GM23248 (cell line): Measurements from ENCODE around the gene TMEM151A. TPM values are rescaled to one million over a fixed set of nuclear protein-coding genes. Genes with fewer than 3 reads are reported as not detected.

Experiments used
- DNase-seq: peaks from one replicate; pipeline ENCODE4 v3.0.0-alpha.2; 2015
- H2AFZ ChIP-seq: fragments of 200-600 bp; sonication (generic); 2 replicates; pipeline ENCODE4 v1.6.1; 2016; ENCODE audit warnings: antibody characterized with exemption
- H3F3A ChIP-seq: fragments of 200-600 bp; sonication (generic); 2 replicates; pipeline ENCODE4 v1.6.1; 2016; ENCODE audit warnings: mild to moderate bottlenecking, antibody characterized with exemption, mixed run types; ENCODE audit not compliant: insufficient read depth
- H3K27ac ChIP-seq: fragments of 200-600 bp; sonication (generic); 2 replicates; pipeline ENCODE4 v1.5.1; 2016; ENCODE audit warnings: mild to moderate bottlenecking
- H3K27me3 ChIP-seq: fragments of 200-600 bp; sonication (generic); replicated peaks from 2 replicates; pipeline ENCODE4 v1.6.1; 2016; ENCODE audit warnings: mild to moderate bottlenecking; ENCODE audit not compliant: insufficient read depth
- H3K36me3 ChIP-seq: fragments of 200-600 bp; sonication (generic); 2 replicates; pipeline ENCODE4 v1.6.1; 2016; ENCODE audit warnings: low read depth, mild to moderate bottlenecking
- H3K4me1 ChIP-seq: fragments of 200-600 bp; sonication (generic); 2 replicates; pipeline ENCODE4 v1.6.1; 2016; ENCODE audit warnings: mild to moderate bottlenecking; ENCODE audit not compliant: insufficient read depth
- H3K4me2 ChIP-seq: fragments of 200-600 bp; sonication (generic); one replicate; pipeline ENCODE4 v1.6.1; 2016; ENCODE audit warnings: mild to moderate bottlenecking; ENCODE audit not compliant: unreplicated experiment
- H3K4me3 ChIP-seq: fragments of 200-600 bp; sonication (generic); 2 replicates; pipeline ENCODE4 v1.5.1; 2016; ENCODE audit warnings: mild to moderate bottlenecking
- H3K79me2 ChIP-seq: fragments of 200-600 bp; sonication (generic); 2 replicates; pipeline ENCODE4 v1.6.1; 2016; ENCODE audit warnings: mild to moderate bottlenecking; ENCODE audit not compliant: insufficient read depth
- H3K9ac ChIP-seq: fragments of 200-600 bp; sonication (generic); 2 replicates; pipeline ENCODE4 v1.6.1; 2016; ENCODE audit warnings: mild to moderate bottlenecking
- H3K9me2 ChIP-seq: fragments of 200-600 bp; sonication (generic); 2 replicates; pipeline ENCODE4 v1.6.1; 2016; ENCODE audit warnings: mixed run types, mild to moderate bottlenecking, moderate library complexity; ENCODE audit not compliant: insufficient read depth
- H3K9me3 ChIP-seq: fragments of 200-600 bp; sonication (generic); one replicate; pipeline ENCODE4 v1.6.1; 2017; ENCODE audit warnings: low read depth
- H4K20me1 ChIP-seq: fragments of 200-600 bp; sonication (generic); 2 replicates; pipeline ENCODE4 v1.6.0; 2016; ENCODE audit not compliant: insufficient read depth
- EZH2 ChIP-seq: fragments of 200-600 bp; sonication (generic); IDR thresholded peaks from 2 replicates; pipeline ENCODE4 v1.6.1; 2018; ENCODE audit warnings: antibody characterized with exemption, mild to moderate bottlenecking; ENCODE audit not compliant: insufficient read depth, poor library complexity, severe bottlenecking
- EZH2phosphoT487 ChIP-seq: fragments of 200-600 bp; sonication (generic); IDR thresholded peaks from 2 replicates; pipeline ENCODE4 v1.6.1; 2018; ENCODE audit warnings: antibody characterized with exemption, moderate library complexity, mild to moderate bottlenecking, low read depth; ENCODE audit not compliant: insufficient read depth
- WGBS, 2 experiments: methylation state at CpG; one replicate each; pipeline ENCODE4 v1.1.6; 2015 to 2017; ENCODE audit warnings: low lambda C conversion rate in 2 of 2, low coverage in 1 of 2; ENCODE audit errors: missing lambda C conversion rate in 2 of 2; 5-methylcytosine and 5-hydroxymethylcytosine counted together
- in situ Hi-C: fragments of 300-500 bp; cut with MboI; formaldehyde crosslinking; loops from 2 replicates; pipeline ENCODE4 v1.15.0; 2020
- polyA plus RNA-seq: library from polyadenylated mRNA; unstranded; fragments of >200 nt; fragmentation: Nextera tagmentation; extraction: Ambion mirVana; gene quantifications from 2 replicates; pipeline ENCODE4 v1.2.1, GENCODE V29; 2016
- total RNA-seq: library from RNA; depleted of rRNA; stranded (reverse); fragments of >200 nt; shearing (Covaris generic); gene quantifications from 2 replicates; pipeline ENCODE4 v1.2.3, GENCODE V29; 2014

Gene TMEM151A
- total and polyA plus RNA-seq, 2 experiments from 2014 or later = 0.19 to 0.54 TPM

- no peaks in the 10 kb centered on the region for H3K9me2 ChIP-seq
- 0 out of 2 replicates have a peak, but pooled peaks cover 7% of the 10 kb centered on the region for H4K20me1 ChIP-seq
- H3K4me1 ChIP-seq = 0 out of 2 replicates have a peak, but pooled peaks cover 7% of the 10 kb centered on the region
- in situ Hi-C loops = no loop called here
- H3K27ac ChIP-seq = peak overlapping the region; percentile 91
- peak overlapping the region; percentile 96 for H3K4me3 ChIP-seq
- H3K79me2 ChIP-seq = peaks cover 39% of the 10 kb centered on the region
- no peaks in the 10 kb centered on the region for H3K27me3 ChIP-seq
- H3K9ac ChIP-seq = peak overlapping the region; percentile 89
- H2AFZ ChIP-seq = peak overlapping the region; percentile 74
- no peaks in the 10 kb centered on the region for H3F3A ChIP-seq
- no peaks in the 10 kb centered on the region; the same call in 1 of the 2 replicates for H3K36me3 ChIP-seq
- peak overlapping the region; percentile 96 for H3K4me2 ChIP-seq
- H3K9me3 ChIP-seq = no peaks in the 10 kb centered on the region
- no peak for TF ChIP-seq EZH2phosphoT487
- no peak for TF ChIP-seq EZH2
- 1% methylated on average over 39 to 61 of the region's 61 CpGs for WGBS, 2 experiments
- DNase-seq = peak; percentile 90
These were observed 24.1 kb upstream of the TMEM151A start for GRCh38 chr11:66267379-66268243.

DNA sequence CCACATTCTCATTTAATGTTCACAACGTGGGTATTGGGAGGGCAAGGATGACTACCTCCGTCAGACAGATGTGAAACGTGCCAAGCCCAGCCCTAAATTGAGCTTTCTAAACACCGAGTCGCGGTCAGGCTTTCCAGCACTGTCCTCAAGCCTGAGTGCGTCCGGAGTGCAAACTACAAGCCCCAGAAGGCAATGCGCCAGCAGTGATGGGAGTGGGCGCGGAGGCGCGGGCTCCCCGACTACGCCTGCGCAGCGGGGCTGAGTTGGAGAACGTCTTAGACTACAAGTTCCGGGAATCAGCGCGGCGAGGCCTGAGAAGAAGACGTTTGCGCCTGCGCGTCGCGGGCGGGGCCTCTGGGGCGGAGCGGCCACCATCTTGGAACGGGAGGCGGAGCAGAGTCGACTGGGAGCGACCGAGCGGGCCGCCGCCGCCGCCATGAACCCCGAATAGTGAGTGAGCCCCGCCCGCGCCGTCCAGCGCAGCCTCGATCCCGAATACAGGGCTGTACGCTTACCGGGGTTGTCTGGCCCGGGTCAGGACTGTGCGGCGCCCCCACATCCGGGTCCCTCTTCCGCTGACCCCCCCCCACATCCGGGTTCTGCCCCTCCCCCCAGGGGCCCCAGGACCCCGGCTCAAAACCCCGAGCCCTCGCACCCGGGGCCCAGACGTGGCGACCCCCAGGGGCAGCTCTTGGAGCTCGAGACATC, 23.3 kb upstream of the TMEM151A start, which contains the start of gene RAB1B:
RAB1B (plus strand) TSS at position 396 of the 708 bp plus-strand sequence; CDS start at position 437, 41 bp downstream.
- H4K20me1 ChIP-seq = 0 out of 2 replicates have a peak, but pooled peaks cover 7% of the 10 kb centered on the region
- H2AFZ ChIP-seq = peak within 1 kb of the TSS; percentile 74
- no peaks in the 10 kb centered on the region for H3K9me2 ChIP-seq
- H3K9me3 ChIP-seq = no peaks in the 10 kb centered on the region
- H3K4me1 ChIP-seq = 0 out of 2 replicates have a peak, but pooled peaks cover 7% of the 10 kb centered on the region
- DNase-seq = peak; percentile 100
- in situ Hi-C loops = no loop called here
- peaks cover 44% of the 10 kb centered on the region for H3K79me2 ChIP-seq
- H3K9ac ChIP-seq = peak within 1 kb of the TSS; percentile 89
- TF ChIP-seq EZH2phosphoT487 = no peak
- no peak for TF ChIP-seq EZH2
- 1% methylated on average over 58 to 63 of the region's 64 CpGs for WGBS, 2 experiments
- H3F3A ChIP-seq = no peaks in the 10 kb centered on the region
- H3K27me3 ChIP-seq = no peaks in the 10 kb centered on the region
- H3K4me2 ChIP-seq = peak within 1 kb of the TSS; percentile 96
- peak within 1 kb of the TSS; percentile 91 for H3K27ac ChIP-seq
- peaks cover 1% of the 10 kb centered on the region; the same call in 1 of the 2 replicates for H3K36me3 ChIP-seq
- H3K4me3 ChIP-seq = peak within 1 kb of the TSS; percentile 96

DNA sequence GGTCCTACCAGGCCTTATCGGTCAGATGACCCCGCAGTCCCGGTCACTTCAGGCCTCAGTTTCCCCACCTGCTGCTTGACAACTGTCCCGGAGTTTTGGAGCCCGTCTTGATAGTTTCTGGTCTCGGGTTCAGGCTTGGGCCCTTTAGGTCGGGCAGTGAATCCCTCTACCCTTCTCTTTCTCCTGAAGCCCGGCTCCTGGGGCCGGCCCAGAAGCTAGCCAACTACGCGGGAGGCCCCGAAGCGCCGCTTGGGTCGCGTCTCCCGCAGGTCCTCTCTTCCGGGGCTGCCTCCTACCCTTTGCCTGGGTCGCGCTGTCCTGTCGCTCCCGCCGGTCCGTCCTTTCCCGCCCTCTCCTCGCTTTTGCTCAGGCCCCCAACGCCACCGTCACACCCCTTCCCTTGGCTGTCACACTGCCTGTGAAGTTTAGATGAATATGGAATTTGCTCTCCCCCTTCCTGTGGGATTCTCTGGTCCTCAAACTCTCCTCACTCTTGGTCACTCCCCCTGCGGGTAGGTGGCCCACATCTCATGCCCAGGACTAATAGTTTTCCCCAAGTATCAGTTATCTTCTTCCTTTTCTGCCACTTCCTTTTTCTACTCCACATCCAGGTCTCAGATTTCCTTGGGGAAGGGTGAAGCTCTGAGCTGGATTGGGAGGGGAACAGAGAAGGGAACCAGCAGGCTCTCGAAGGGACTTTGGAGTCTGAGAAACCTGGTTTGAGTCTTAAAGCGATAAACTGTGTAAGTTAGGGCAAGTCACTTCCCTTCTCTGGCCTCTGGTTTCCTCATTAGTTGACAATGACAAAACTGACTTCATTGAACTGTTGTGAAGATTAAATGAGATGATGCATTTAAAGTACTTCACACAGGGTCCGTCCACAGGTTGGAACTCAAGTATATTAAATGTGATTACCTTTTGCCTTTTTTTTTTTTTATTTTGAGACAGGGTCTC, 22.5 kb upstream of the TMEM151A start:
- no peak overlapping the region; the same call in 1 of the 2 replicates for H2AFZ ChIP-seq
- no peaks in the 10 kb centered on the region for H3F3A ChIP-seq
- peak overlapping the region; percentile 89 for H3K9ac ChIP-seq
- H3K4me2 ChIP-seq = peak overlapping the region; percentile 94
- no peaks in the 10 kb centered on the region for H3K9me2 ChIP-seq
- no peaks in the 10 kb centered on the region for H3K27me3 ChIP-seq
- in situ Hi-C loops = no loop called here
- TF ChIP-seq EZH2 (no peak), EZH2phosphoT487 (no peak)
- peak overlapping the region; percentile 96 for H3K4me3 ChIP-seq
- H3K27ac ChIP-seq = peak overlapping the region; percentile 91
- peaks cover 10% of the 10 kb centered on the region; the same call in 1 of the 2 replicates for H3K36me3 ChIP-seq
- WGBS, 2 experiments = 1 to 2% methylated on average over 32 of the region's 32 CpGs
- DNase-seq = peak; percentile 62
- 0 out of 2 replicates have a peak, but pooled peaks cover 7% of the 10 kb centered on the region for H4K20me1 ChIP-seq
- no peaks in the 10 kb centered on the region for H3K9me3 ChIP-seq
- H3K4me1 ChIP-seq = 0 out of 2 replicates have a peak, but pooled peaks cover 7% of the 10 kb centered on the region
- peaks cover 44% of the 10 kb centered on the region for H3K79me2 ChIP-seq
